HG03135 (cell line): ENCODE results near the gene ZNF524.

Source experiments
- ATAC-seq: cut with Tn5 transposase; IDR thresholded peaks from one replicate; pipeline ENCODE4 v1.9.1; 2021; ENCODE audit warnings: mild to moderate bottlenecking, moderate library complexity; ENCODE audit not compliant: unreplicated experiment

Gene ZNF524

DNA sequence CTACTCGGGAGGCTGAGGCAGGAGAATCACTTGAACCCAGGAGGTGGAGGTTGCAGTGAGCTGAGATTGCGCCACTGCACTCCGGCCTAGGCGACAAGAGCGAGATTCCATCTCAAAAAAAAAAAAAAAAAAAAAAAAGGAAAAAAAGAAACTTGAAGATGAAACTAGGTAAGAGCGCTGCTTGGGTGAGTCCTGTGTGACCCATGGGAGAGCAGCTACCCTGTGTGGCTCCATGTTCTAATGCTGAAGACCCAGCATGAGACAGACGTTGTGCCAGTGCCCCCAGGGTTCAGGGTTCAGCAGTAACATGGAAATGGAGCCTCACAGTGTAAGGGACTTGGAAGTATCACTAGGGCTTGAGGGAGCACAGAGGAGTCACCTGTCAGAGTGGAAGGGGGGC is 18.3 kb downstream of the ZNF524 start:
- no peak for ATAC-seq

DNA sequence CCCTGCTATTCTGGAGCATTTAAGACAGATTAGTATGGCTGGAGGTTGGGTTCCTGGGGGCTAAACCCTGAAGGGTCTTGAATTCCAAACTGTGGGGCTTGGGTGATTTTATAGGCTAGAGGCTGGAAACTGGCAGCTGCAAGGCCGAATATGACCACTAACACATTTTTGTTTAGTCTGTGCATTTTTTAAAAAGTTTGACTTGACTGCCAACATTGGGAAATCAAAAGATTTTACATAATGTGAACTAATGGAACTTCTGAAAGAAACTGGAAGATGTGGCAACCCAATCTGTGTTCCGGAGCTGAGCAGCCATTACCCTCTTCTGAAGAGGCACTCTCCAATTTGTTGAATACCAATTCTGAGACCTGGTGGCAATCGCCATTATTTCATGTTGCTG is 19.2 kb downstream of the ZNF524 start:
- ATAC-seq = no peak

DNA sequence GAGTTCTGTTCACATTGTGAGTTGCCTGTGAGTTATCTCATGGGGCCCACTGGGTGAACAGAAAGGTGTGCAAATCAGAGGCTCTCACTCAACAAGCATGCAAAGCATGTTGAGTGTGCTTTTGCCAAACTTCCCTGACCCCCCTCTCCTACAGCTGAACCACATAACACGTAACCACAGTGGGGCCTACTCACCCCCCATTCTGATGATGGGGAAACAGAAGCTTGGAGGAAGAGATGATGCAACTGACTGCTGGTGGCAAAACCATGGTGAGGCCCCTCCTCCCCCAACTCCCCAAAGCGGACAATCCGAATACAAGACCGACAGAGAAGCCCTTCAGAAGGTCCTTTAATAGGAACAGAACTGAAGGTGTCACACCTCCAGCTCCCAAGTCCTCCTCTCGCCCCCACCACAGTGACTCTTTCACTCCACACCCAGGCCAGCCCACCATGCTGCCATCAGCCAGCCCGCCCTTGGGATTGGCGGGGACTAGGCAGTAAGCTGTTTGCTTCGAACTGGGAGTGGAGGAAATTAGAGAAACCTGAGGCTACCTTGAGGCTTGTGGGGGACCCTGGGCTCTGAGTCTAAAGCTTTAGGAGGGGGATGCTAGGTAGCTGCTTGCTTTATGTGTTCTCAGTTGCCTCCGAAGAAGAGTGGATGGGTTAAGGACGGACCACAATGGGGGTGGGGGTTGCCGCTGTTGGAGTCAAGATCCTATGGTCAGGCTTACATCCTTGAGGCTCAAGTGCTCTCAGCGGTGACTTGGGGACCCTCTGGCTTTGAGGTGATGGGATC is 20.5 kb downstream of the ZNF524 start:
- no peak for ATAC-seq

DNA sequence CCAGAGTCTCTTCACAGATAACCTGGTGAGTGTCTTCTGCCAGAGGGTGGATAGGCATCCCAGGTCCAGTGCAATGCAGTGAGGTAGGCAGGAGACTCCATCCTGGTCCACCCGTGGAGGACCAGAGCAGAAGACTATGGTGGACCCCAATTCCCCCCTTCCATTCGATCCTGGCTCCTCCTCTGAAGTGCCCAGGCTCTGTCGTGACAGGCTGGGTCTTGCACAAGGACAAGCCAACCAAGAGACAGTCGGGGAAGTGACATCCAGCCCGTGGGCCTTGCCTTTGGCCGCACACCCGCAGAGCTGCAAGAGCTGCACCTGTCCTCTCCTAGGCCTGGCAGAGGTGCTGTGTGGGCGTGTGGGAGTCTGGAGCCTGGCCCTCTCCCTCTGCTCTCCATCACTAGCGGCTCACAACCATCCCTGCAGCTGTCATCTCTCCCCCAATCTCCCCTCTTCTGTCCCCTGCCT is 21.2 kb downstream of the ZNF524 start:
- ATAC-seq = no peak

DNA sequence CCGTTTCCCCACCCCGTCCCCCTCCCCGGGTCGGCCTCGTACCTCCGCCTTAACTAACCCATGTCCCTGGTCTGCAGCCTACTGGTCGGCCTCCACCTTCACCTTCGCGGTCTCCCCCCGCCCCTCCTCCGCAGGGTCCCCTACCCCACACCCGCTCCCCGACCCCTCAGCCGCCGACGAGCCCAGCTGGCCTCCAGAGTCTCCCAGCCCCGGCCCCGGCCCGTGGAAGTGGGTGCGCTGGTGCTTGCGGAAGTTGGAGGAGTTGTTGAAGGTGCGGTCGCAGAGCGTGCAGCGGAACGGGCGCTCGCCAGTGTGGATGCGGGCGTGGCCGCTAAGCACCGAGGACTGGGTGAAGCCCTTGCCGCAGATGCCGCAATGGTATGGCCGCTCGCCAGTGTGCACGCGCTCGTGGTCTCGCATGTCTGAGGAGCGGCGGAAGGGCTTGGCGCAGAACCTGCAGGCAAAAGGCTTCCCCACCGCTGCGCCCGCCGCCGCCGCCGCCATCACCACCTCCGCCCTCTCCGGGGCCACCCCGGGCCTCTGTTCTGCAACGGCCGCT is 21.7 kb downstream of the ZNF524 start:
- ATAC-seq = no peak

DNA sequence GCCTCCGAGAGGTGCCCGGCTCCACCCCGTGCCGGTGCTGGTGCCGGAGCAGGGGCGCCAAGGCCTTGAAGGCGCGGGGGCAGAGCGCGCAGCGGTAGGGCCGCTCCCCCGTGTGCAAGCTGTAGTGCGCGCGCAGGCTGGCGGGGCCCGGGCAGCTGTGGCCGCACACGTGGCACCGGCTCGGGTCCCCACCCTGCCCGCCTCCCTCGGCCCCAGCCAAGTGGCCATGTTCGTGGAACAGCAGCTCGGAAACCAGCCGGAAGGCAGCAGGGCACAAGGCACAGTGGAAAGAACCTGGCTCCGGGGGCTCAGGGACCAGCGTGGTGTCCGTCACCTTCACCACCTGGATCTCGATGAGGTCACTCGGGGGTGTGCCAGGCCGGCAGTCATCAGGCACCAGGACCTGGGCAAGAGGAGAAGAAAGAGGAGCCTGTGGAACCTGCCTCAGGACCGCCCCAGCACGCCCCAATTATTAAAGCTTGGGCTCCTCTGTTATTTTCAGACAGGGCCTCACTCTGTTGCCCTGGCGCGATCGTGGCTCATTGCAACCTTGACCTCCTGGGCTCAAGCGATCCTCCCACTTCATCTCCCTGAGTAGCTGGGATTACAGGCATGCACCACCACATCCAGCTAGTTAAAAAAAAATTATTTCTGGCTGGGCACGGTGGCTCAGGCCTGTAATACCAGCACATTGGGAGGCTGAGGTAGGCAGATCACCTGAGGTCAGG is 22.3 kb downstream of the ZNF524 start:
- no peak for ATAC-seq

DNA sequence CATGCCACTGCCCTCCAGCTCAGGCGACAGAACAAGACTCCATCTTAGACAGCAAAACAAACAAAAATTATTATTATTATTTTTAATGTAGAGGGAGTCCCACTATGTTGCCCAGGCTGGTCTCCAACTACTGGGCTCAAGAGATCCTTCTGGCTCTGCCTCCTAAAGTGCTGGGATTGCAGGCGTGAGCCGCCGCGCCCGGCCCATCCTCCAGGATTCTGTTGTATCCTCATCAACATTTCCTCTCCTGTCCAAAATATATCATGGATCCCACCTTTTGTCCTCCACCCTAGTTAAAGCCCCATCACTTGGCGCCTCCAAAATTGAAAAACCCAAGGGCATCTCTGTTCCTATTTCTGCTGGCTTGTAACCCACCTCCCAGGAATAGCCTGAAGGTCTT is 23.0 kb downstream of the ZNF524 start:
- no peak for ATAC-seq

DNA sequence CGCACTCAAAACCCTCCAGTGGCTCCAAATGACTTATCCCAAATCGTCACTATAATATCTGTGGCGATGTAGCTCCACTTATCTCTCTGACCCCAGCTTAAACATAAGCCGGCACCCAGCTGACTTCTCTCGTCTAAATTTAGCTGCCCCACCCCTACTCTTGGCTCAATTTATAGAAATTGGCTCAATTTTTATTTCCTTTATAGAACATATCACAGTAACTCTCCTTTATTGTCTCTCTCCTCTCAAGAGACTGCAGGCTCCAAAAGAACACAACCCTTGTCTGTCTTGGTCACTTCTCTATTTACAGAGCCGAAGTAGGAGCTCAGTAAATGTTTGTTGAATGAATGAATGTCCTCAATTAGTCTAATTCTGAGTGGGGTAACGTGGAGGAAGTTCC is 23.5 kb downstream of the ZNF524 start:
- ATAC-seq = no peak

DNA sequence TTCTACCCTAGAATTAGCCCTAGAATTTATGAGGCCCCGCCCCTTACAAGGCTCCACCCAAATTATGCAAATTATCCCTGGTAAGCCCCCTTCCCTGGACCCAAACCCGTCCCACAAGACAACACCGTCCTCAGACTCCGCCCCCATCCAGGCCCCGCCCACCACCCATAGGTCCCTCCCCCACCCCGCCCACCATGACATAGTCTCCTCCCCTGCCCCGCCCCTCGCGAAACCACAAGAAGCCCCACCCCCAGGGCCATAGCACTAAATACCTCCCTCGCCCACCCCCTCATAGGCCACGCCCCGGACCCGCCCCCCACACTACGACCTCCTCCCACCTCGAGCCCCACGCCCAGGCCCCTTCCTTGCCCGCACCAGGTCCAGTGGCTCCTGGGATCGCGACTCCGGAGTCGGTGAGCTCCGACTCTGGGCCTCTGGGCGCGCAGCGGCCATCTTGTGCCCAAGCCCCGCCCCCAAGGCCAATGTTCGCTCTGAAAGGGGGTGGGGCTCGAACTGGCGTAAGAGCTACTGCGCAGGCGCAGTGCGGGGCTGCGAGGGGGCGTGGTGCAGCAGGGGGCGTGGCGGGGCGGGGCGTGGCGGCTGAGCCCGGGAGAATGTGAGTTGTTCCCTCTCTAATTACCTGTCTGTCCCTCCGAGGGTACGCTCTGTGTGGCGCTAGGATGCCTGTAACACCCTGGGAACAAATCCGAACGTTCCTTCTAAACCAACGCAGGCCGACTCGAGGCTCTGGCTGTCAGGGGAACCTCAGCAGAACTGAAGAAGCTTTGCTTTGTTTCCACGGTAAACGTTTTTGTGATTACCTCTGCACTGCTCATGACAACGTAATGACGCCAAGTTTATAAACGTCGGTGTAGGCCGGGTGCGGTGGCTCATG is 24.3 kb downstream of the ZNF524 start, which contains the start of gene ZNF784:
Gene ZNF784 (minus strand): TSS at position 458 of the 895 bp plus-strand sequence. CDS start 5 bp downstream, at position 453.
- ATAC-seq = no peak

DNA sequence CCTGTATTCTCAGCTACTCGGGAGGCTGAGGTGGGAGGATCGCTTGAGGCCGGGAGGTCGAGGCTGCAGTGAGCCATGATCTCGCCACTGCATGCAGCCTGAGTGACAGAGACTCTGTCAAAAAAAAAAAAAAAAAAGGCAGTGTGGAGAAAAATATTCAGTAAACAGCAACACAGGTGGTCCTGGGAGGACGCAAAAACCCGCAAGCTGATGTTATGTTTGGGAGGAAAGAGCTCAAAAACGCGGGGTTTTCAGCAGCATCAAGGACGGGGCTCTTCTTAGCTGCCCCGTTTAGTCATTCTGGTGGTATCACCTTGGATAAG is 24.9 kb downstream of the ZNF524 start:
- ATAC-seq = no peak

DNA sequence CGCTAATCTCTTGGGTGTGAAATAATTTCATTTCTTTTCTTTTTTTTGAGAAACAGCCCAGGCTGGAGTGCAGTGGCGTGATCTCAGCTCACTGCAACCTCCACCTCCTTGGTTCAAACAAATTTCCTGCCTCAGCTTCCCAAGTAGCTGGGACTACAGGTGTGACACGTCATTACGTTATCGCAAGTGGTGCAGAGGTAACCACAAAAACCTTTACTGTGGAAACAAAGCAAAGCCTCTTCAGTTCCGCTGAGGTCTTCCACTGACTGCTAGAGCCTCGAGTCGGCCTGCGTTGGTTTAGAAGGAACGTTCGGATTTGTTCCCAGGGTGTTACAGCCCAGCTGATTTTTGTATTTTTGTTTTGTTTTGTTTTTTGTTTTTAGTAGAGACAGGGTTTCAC is 26.3 kb downstream of the ZNF524 start:
- ATAC-seq = no peak

DNA sequence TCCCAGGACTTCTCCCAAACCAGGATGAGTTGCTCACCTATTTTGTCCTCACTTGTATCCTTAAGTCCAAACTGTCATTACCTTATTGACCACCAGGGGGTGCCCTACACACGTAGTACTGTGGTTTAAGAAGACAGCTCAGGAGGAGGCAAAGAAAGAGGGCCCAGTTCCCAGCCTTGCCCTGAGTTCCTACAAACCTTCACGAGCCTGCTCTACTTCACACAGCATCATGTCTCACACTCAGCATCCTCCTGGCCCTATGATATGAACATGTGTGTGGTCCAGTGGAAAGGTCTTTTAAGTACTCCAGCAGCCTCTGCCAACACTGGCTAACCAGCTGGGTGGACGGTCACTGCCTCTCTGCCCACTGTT is 32.4 kb downstream of the ZNF524 start:
- ATAC-seq = no peak

DNA sequence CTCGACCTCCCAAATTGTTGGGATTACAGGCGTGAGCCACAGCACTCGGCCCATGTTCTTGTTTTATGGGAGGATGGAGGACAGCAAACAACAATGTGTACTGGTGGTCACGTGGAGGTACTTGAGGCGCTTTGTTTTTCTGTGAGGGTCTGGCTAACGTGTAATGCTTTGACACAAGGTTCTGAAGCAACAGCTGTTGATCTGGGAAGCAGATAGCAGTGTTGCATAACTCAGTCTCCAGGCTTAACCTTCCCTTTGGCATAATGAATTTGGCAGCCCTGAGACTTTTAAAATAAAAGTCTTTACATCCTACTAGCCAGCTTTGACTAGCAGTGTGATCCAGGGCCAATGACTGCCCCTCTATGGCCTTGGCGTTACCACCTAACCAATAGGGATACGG is 33.8 kb downstream of the ZNF524 start:
- no peak for ATAC-seq

DNA sequence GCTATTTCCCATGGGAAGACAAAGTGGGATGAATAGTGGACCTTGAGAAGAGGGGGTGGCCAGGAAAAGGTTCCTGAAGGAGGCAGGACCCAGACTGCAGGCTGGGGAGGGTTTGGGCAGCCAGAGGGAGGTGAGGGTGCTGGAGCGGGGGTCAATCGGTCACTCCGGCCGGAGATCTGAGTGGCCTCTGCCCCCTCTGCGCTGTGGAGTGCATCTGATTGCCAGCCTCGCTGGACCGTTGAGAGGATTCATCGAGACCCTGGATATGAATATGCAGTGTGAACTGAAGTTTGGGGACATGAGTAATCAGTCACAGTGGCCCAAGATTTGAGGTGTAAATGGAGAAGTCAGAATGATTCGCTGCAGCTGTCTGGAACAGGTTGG is 35.2 kb downstream of the ZNF524 start:
- ATAC-seq = no peak

DNA sequence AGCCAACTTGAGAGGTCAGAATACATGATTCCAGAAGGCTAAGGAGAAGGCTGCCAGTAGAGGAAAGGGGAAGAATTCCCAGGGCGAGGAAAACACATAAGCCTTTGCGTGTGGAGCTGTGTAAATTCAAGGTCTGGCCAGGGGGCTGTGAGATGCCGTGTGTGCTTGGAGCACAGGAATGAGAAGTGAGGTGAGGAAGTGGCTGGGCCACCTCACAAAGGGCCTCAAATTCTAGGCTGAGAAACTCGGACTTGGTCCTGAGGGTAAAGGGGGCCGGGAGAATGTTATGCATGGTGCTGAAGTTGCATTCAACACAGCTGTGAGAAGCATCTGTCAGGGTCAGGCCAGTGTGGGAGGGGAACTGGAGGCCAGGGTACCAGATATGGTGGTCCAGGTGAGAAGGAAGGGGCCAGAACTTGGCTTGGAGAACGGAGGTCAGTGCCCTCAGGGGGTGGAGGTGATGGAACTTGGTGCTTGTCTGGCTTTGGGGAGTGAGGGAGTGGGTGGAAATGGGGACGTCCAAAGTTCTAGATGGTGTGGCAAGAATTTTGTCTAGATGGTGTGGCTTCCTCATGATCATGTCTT is 35.9 kb downstream of the ZNF524 start:
- no peak for ATAC-seq

DNA sequence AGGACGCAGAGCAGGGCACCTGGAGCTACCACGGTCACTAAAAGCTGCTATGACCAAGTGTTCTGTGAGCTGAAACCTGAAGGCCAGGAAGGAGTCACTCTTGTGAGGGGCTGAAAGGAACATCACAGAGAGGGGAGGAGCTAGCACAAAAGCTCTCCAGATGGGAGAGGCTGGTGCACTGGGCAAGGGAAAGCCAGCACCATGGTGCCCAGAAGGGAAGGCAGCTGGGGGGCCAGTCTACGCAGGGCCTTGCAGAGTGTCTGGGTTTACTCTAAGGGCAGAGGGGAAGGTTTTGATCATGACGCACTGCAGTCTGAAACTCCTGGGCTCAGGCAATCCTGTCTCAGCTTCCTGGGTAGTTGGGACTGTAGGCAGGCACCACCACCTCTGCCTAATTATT is 36.6 kb downstream of the ZNF524 start:
- no peak for ATAC-seq

DNA sequence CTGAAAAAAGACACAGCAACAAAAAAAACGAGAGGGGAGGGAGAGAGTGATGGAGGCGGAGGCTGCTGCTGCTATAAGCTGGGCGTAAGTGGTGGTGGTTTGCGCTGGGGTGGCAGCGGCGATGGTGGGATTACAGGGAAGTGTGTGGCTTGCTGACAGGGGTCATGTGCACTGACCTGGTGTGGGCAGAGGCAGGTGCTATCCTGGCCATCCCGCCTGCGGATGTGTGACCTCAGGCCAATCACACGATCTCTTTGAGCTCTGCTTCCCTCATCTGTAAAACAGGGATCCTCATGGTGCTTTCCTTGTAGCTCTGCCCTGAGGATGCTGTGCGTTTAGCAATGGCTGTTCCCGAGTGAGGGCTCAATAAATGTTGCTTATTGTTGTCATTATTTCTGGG is 37.4 kb downstream of the ZNF524 start:
- ATAC-seq = no peak

DNA sequence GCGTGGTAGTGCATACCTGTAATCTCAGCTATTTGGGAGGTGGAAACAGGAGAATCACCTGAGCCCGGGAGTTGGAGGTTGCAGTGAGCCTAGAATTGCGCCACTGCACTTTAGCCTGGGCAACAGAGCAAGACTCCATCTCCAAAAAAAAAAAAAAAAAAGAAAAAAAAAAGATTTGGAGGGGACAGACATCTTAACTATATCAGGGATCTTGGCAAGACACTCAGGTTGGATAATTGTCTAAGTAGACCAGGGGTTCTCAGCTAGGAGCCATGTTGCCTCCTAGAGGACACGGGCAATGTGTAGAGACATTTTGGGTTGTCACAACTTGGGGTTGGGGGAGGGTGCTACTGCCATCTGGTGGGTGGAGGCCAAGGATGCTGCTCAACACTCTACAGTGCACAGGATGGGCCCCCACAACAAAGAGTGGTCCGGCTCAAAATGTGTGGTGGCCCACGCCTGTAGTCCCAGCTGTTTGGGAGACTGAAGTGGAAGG is 38.8 kb downstream of the ZNF524 start:
- no peak for ATAC-seq

DNA sequence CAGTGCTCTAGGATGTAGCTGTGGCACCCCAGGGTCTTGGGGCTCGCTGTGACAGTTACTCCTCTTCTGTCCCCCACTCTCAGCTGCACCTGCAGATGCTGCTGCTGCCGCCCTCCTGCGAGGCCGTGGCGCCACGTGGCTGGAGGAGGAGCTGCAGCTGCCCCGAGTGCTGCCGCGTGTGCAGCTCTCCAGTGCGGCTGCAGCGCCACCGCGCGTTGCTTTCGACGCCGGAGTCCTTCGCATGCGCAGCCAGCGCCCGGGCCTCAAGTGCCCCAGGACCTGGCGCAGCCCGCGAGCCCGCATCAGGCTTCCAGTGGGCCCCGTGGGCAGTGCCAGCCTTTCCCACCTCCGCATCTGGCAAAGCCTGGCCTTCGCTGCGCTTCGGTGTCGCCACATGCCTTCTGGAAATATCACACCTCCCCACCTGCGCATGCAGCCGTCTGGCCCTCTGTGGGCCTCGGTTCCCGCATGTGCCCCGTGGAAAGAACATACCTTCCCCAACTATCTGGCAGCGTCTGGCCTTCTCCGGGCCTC is 40.0 kb downstream of the ZNF524 start:
- no peak for ATAC-seq
